SK-N-MC (cell line): ENCODE data around the gene COA4.

Experiments used
- DNase-seq: peaks from one replicate; pipeline ENCODE4 v3.0.0-alpha.2; 2011; ENCODE audit warnings: low read depth, low spot score
- H3K27ac ChIP-seq: fragments of 200-600 bp; sonication (generic); 2 replicates; pipeline ENCODE4 v1.5.1; 2016; ENCODE audit warnings: mixed run types
- H3K36me3 ChIP-seq: fragments of 200-600 bp; sonication (generic); 2 replicates; pipeline ENCODE4 v1.6.1; 2017; ENCODE audit warnings: antibody characterized with exemption, low read length, mixed read lengths; ENCODE audit not compliant: insufficient read depth
- H3K4me3 ChIP-seq: fragments of 200-600 bp; sonication (generic); 2 replicates; pipeline ENCODE4 v1.5.1; 2016
- H3K9ac ChIP-seq: fragments of 200-600 bp; sonication (generic); 2 replicates; pipeline ENCODE4 v1.8.0; 2017; ENCODE audit warnings: mixed run types, mixed read lengths; ENCODE audit not compliant: insufficient read length
- H3K9me3 ChIP-seq: fragments of 200-600 bp; sonication (generic); 2 replicates; pipeline ENCODE4 v1.6.1; 2017; ENCODE audit warnings: low read depth, mild to moderate bottlenecking, antibody characterized with exemption, low read length, moderate library complexity, mixed read lengths
- EZH2 ChIP-seq: fragments of 200-600 bp; sonication (generic); IDR thresholded peaks from one replicate; pipeline ENCODE4 v1.6.1; 2017; ENCODE audit warnings: antibody characterized with exemption
- FOXP2 ChIP-seq: optimal IDR thresholded peaks from 2 replicates; pipeline ENCODE3; 2011; ENCODE audit warnings: mild to moderate bottlenecking, moderate library complexity; ENCODE audit not compliant: insufficient read depth; ENCODE audit errors: extremely low read length, control extremely low read depth
- POLR2AphosphoS5 ChIP-seq: IDR thresholded peaks from 2 replicates; pipeline ENCODE4 v1.6.1; 2012; ENCODE audit warnings: mild to moderate bottlenecking, low read depth, low read length, borderline replicate concordance

Gene COA4

DNA sequence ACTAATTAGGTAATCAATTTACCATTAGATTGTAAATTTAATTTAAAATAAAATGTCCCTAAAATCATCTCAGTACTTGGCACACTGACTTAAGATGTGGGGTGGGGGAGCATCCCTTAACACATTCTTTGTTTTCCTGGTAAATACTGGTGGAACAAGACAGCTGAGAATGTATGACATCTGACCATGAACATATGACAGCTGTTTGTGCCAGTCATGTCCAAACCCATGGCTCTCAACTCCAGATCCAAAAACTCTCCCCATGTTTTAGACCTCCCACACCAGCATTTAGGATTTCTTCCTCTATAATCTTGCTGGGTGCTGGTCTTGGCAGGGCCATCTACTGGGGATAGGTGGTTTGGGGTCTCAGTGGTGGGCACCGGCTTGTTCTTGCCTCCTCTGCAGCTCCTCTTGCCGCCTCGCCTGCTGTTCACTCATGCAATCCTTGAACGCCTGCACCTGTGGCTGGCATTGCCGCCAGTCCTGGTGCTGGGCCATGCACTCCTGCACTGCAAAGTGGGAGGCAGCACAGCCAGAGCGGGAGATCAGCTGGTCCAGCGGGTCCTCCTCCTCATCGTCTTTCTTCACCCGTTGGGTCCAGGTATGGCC is 3.8 kb downstream of the COA4 start:
- no peak overlapping the region for H3K4me3 ChIP-seq
- H3K27ac ChIP-seq = no peak overlapping the region
- no peaks in the 10 kb centered on the region for H3K9me3 ChIP-seq
- H3K9ac ChIP-seq = no peak overlapping the region
- no peak for DNase-seq
- H3K36me3 ChIP-seq = peaks cover 53% of the 10 kb centered on the region
- TF ChIP-seq FOXP2 (no peak), POLR2AphosphoS5 (peak; percentile 12; the same call in 1 of the 2 replicates)

DNA sequence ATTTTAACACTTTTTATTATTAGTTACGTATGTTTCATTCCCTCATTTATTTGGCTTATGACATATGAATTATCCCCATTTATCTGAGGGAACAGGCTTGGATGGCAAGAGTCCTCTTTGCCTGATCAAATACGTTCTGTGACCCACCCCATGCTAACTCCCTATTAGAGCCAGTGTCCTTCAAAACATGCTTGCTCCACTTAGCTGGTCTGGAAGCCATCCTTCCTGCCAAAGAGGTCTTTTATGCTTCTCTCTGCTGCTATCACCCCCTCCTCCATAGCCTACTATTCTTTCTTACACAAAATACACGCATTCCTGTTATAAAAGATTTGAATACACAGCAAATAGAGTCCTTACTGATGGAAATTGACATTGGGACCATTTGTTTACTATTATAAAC is 6.4 kb downstream of the COA4 start:
- TF ChIP-seq POLR2AphosphoS5 = peak; percentile 9; the same call in 1 of the 2 replicates
- no peak for TF ChIP-seq FOXP2
- Histone ChIP-seq H3K9ac (no peak overlapping the region), H3K4me3 (no peak overlapping the region), H3K27ac (peak overlapping the region; percentile 66; the same call in 1 of the 2 replicates), H3K9me3 (no peaks in the 10 kb centered on the region), H3K36me3 (peaks cover 49% of the 10 kb centered on the region)
- DNase-seq = no peak

DNA sequence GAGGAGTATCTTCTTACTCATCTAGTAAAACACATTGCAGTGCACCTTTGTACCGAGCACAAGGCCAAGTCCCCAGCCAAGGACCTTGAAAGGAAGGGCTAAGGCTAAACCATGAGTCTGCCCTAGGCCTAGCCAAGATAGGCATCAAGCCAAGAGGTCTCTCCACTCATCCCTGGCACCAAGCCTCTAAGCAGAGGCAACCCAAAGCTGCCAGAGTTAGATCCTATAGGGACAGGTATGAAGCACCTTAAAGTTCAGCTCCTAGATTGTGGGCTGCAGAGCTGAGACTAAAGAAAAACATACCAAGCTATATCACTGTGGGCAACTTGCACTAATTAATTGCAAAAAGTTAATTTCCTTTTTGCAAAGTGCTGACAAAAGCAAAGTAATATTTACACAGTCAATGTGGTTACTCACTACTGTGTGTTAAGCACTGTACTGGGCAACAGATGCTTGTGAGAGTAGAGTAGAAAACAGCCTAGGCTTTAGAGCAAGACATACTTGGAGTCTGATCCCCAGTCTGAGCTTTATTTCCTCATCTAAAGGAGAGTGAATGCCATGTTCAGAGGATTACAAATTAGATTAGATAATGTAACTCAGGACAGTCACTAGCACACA is 7.2 kb downstream of the COA4 start:
- Histone ChIP-seq H3K36me3 (peaks cover 44% of the 10 kb centered on the region), H3K9me3 (no peaks in the 10 kb centered on the region), H3K27ac (peak overlapping the region; percentile 65), H3K4me3 (no peak overlapping the region), H3K9ac (no peak overlapping the region)
- no peak for TF ChIP-seq FOXP2
- TF ChIP-seq EZH2 = no peak
- TF ChIP-seq POLR2AphosphoS5 = 0 out of 2 replicates have a peak, but pooled peaks have one; percentile 21
- DNase-seq = no peak

DNA sequence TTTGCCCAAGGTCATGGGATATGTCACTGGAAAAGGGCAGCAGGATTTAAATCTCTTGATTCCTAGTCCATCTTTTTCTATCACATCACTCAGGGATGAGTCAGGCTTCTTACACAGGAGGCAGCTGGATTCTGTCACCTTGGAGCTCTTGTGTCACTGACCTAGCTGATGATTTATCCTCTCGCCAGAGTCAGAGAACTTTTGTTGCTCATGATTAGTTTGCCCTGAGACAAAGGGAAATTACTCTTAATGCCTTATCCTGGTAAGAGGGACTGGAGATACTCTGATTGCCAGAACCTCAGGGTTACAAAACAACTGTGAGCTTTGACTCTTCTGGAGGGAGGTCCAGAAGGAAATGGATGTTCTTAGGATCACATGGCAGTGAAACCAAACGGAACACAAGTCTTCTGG is 10.1 kb downstream of the COA4 start:
- H3K9me3 ChIP-seq = no peaks in the 10 kb centered on the region
- no peak for DNase-seq
- peak; percentile 23; the same call in 1 of the 2 replicates for TF ChIP-seq POLR2AphosphoS5
- TF ChIP-seq FOXP2 = no peak
- peak overlapping the region; percentile 47; the same call in 1 of the 2 replicates for H3K27ac ChIP-seq
- H3K36me3 ChIP-seq = peaks cover 32% of the 10 kb centered on the region
- H3K4me3 ChIP-seq = no peak overlapping the region
- H3K9ac ChIP-seq = no peak overlapping the region

DNA sequence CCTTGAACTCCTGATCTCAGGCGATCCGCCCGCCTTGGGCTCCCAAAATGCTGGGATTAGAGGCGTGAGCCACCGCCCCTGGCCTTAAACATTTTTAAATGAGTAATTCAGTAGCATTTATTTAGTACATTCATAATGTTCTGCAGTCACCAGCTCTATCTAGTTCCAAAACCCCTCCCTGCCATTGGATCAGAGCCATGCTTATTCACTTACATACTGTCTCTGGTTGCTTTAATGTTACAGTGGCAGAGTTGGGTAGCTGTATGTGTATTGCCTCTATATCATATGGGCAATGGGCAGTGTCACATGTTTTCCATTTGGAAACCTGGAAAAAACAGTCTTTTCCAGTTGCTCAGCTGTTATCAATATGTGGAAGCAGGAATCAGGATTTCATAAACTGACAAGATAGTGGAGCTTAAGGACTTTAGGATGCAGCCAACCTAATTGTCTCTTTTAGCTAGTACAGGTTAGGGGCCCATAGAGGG is 10.5 kb downstream of the COA4 start:
- Histone ChIP-seq H3K27ac (no peak overlapping the region), H3K36me3 (peaks cover 32% of the 10 kb centered on the region)
- no peak for DNase-seq

DNA sequence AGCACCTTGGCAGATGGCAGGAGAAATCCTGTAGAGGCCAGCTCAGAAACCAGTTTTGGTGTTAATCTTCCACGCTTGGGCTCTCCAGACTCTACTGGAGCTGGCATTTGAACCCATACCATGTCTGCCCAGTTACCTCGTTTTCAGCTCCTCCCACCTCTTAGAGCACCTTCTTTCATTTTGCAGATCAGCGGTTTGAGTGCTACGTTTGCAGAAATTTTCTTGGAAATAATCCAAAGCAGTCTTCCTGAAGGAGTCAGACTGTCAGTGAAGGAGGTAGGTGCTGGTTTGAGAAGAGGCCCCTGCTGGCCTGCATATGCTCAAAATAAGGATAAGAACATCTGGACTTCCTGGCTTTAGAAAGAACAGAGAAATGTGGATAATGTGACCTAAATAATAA is 13.7 kb downstream of the COA4 start:
- Histone ChIP-seq H3K4me3 (no peak overlapping the region), H3K9me3 (no peaks in the 10 kb centered on the region), H3K27ac (no peak overlapping the region), H3K9ac (no peak overlapping the region), H3K36me3 (peaks cover 39% of the 10 kb centered on the region)
- TF ChIP-seq POLR2AphosphoS5 (no peak), EZH2 (no peak), FOXP2 (no peak)
- no peak for DNase-seq

More for the DNA sequence above, 10.5 kb downstream of the COA4 start:
- TF ChIP-seq POLR2AphosphoS5 (no peak), EZH2 (no peak)
- Histone ChIP-seq H3K9ac (no peak overlapping the region), H3K9me3 (no peaks in the 10 kb centered on the region), H3K4me3 (no peak overlapping the region)

DNA sequence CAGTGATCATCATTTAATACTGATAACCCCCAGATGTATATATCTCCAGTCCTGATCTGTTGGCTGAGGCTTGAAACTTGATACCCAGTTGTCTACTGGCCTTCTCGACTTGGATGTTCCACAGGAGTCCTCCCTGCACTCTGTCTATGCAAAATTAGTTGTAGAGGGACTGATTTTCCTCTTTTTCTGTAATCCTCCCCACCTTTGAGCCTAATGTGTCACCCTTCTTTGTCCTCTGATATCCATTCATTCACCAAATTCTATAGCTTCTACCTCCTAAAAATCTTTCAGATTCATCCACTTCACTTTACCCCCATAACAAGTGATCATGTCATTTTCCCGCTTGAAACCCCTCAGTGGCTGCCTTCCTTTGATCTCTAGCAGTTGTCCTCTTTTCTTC is 16.4 kb downstream of the COA4 start:
- Histone ChIP-seq H3K4me3 (no peak overlapping the region), H3K9ac (no peak overlapping the region), H3K27ac (no peak overlapping the region), H3K36me3 (peaks cover 37% of the 10 kb centered on the region), H3K9me3 (no peaks in the 10 kb centered on the region)
- no peak for DNase-seq
- no peak for TF ChIP-seq FOXP2
- TF ChIP-seq POLR2AphosphoS5 = no peak
- TF ChIP-seq EZH2 = no peak

DNA sequence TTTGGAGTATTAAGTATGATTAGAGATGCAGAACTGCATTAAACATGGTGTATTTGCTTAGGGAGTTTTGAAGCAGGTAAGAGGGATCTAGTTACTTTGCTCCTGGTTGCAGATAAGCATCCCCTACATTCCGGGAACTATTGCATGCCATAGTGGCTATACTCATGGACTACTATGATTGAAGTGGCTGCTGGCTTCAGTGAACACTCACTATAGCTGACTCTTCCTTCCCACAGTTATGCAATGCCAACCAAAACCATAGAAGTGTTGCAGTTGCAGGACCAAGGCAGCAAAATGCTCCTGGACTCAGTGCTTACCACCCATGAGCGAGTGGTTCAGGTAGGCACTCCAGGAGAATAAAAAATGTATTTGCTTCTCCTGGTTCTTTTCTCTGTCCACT is 17.0 kb downstream of the COA4 start:
- H3K4me3 ChIP-seq = no peak overlapping the region
- no peak overlapping the region for H3K27ac ChIP-seq
- H3K9me3 ChIP-seq = no peaks in the 10 kb centered on the region
- H3K36me3 ChIP-seq = peaks cover 36% of the 10 kb centered on the region
- no peak for DNase-seq
- H3K9ac ChIP-seq = no peak overlapping the region
- TF ChIP-seq POLR2AphosphoS5 (no peak), FOXP2 (no peak), EZH2 (no peak)

DNA sequence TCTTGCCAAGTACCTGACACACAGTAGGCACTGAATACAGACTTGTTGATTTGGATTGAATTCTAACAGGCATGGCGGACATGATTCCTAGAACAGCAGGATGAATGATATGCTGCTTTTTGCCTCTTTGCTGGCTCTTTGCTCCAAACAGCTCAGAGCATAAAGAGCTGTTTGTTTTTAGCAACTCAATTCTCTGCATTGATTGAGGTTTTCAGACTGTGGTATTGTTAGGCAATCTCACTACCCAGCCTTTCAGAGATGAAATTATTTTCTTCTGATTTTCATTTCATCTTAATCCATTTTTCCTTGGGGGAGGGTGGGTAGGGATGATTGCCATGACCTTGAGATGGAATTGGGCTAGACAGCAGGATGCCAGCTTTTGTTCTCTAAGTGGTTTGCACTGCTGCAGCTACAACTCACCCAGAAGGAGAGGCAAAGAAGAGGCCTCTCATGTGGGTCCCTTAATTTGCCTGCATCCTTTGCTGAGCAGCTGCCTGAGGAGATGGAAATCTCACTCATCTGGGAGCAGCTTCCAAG is 20.5 kb downstream of the COA4 start:
- no peak for TF ChIP-seq POLR2AphosphoS5
- no peak for TF ChIP-seq EZH2
- TF ChIP-seq FOXP2 = no peak
- Histone ChIP-seq H3K36me3 (peaks cover 24% of the 10 kb centered on the region), H3K9me3 (no peaks in the 10 kb centered on the region), H3K9ac (no peak overlapping the region), H3K27ac (peak overlapping the region; percentile 67; the same call in 1 of the 2 replicates), H3K4me3 (no peak overlapping the region)
- DNase-seq = no peak
